ENCODE results near the gene IFNG-AS1.

IFNG-AS1 gene

DNA sequence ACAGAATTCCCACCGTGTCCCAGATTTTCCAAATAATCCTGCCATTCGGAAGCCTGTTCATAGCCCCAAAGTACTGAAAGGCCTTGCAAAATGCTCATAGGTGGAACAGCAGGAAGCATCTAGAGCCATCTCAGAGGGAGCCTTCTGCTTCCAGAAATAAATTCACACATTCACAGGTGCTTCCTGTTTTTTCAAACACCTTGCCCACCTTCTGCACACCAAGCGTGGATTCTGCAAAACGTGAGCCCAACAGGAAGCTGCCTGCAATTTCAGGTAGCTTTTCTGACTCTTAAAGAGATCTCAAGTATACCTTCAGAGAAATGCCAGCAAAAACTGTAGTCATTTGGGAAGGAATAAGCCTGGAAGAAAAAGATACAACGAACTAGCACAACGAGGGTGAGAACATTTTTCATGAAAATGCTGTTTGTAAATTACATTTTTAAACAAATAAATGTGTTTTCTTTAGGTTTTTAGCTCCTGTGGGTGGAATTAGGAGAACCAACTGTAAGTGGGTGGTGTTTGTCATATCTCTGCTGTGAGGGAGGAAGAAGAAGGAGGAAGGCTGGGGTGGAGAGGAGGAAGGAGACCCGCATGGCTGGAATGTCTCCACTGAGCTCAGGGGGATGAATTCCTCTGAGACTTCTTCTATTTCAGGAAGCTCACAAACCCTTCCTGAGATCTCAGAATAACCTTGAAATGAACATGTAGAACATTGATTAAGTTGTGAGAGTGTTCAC, at the start of gene IFNG-AS1:
Gene IFNG-AS1 (plus strand): TSS at position 264 of the 737 bp plus-strand sequence.
- TF ChIP-seq, protein P1, sequence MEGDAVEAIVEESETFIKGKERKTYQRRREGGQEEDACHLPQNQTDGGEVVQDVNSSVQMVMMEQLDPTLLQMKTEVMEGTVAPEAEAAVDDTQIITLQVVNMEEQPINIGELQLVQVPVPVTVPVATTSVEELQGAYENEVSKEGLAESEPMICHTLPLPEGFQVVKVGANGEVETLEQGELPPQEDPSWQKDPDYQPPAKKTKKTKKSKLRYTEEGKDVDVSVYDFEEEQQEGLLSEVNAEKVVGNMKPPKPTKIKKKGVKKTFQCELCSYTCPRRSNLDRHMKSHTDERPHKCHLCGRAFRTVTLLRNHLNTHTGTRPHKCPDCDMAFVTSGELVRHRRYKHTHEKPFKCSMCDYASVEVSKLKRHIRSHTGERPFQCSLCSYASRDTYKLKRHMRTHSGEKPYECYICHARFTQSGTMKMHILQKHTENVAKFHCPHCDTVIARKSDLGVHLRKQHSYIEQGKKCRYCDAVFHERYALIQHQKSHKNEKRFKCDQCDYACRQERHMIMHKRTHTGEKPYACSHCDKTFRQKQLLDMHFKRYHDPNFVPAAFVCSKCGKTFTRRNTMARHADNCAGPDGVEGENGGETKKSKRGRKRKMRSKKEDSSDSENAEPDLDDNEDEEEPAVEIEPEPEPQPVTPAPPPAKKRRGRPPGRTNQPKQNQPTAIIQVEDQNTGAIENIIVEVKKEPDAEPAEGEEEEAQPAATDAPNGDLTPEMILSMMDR (IDR thresholded peaks at IDR 0.05; ENCODE audit: low read depth, low read length, missing control alignments) = no peak
- peak; percentile 69 for DNase-seq (ENCODE audit: low read depth)
- peak within 1 kb of the TSS; percentile 57 for H3K4me3 ChIP-seq (ENCODE audit: low read depth, low read length)

DNA sequence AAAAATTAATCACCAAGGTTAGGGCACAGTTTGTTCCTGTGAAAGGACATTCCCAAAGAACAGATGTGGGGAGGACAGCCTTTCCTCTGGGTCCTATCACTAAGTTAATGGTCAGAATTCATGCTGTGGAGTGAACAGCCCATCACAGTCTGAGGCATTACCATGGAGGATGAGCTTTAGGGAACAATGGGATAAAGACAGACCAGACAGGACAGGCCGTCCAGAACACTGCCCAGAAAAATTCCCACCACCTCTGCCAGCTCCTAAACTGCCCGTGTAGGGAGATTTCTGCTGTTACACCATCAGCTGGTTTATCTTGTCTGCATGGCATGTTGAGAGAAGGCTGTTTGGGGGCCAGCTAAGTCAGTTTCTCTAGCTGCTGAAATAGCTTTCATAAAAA, 49.6 kb upstream of the IFNG-AS1 start:
- TF ChIP-seq, protein P1 (IDR thresholded peaks at IDR 0.05; ENCODE audit: low read depth, low read length, missing control alignments) = no peak

DNA sequence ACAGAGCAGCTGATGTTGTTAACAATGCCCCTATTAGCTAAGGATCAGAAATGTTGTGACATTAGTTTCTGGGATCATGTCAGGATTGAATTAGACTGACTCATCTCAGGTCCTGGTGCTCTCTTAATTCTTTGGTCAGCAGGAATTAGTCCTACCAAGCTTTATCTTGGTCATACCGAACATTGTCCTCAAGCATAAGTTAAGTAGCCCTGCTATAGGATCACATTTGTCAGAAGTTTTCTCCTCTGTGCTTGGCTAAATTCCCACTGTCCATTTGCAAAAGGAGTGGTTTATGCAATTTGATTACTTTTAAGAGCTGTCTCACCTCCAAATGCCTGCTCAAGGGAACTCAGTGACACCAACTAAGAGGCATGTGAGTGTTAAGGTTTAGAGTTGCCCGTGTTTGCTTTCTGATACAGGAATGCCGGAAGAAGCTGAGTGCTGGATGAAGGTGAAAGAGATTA, 48.4 kb upstream of the IFNG-AS1 start:
- DNase-seq (ENCODE audit: low read depth) = no peak
- TF ChIP-seq, protein P1 (IDR thresholded peaks at IDR 0.05; ENCODE audit: low read depth, low read length, missing control alignments) = no peak
- H3K4me3 ChIP-seq (ENCODE audit: low read depth, low read length) = no peak overlapping the region

More for the DNA sequence above, 49.6 kb upstream of the IFNG-AS1 start:
- no peak for DNase-seq (ENCODE audit: low read depth)
- H3K4me3 ChIP-seq (ENCODE audit: low read depth, low read length) = no peak overlapping the region

DNA sequence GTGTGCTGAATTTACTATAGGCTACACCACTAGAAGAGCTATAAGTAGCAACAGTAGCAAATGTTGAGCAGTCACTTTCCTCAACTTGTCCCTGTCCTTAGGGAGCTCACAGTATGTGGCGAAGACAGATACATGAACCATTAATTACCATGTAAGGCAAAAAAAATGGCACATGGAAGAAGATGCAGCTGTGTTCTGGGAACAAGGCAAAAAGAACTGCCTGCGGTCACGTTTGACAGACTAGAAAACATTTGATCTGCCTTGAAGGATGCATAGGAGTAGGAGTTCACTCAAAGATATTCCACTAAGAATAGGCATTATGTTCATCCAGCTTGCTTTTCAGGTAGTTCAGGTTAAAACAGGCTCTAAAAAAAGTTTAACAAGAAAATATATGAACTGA, 46.5 kb upstream of the IFNG-AS1 start:
- TF ChIP-seq, protein P1 (IDR thresholded peaks at IDR 0.05; ENCODE audit: low read depth, low read length, missing control alignments) = no peak
- no peak overlapping the region for H3K4me3 ChIP-seq (ENCODE audit: low read depth, low read length)
- DNase-seq (ENCODE audit: low read depth) = no peak

DNA sequence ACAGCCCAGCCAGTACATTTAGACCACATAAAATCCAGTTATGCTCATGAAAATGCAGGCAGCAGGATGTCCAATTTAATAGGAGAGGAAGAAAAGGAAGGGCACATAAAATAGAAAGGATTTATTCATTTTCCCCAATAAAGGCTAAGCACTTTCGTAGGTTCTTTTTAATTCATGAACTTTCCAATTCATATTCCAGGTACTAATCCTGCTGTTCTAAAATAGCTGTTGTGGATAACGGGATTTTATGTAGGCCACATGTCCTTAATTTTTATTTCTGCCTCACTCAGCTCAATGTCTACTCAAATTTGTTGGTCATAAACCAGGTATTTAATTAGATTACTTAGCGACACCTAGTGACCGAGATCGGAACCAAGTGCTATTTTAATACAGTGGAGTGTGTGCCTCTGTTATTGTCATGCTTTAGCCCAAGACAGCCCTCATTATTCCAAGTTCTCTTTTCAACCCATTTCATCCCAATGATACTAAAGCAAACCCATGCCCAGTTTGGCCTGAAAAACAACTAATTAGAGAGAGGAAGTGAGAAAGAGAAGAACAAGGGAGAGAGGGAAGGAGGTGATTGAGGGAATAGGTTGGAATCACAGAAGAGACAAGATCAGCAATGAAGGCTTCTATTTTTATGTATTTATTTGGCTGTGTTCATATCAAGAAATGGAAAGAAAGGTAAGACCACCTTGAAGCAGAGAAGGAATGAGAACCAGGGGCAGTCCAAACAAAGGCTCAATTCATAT, 45.9 kb upstream of the IFNG-AS1 start:
- DNase-seq (ENCODE audit: low read depth) = peak; percentile 48
- H3K4me3 ChIP-seq (ENCODE audit: low read depth, low read length) = no peak overlapping the region
- TF ChIP-seq, protein P1 (IDR thresholded peaks at IDR 0.05; ENCODE audit: low read depth, low read length, missing control alignments) = peak; percentile 57

DNA sequence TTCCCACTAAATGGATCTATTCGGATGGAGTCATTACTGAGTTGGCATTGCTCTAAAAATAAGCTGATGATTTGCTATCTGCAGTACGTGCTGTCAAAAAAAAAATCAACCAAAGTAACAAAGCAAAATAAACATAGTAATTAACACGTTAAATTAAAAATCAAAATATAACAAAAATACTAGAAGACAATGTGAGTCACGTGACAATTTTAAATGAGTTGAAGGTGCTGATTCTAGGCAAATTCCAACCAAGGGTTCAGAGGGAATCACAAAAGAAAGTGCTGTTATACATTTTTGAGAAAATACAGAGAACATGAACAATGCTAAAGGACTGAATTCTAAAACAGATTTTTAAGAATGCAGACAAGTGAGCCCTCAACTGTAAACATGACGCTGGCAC, 45.2 kb upstream of the IFNG-AS1 start:
- TF ChIP-seq, protein P1 (IDR thresholded peaks at IDR 0.05; ENCODE audit: low read depth, low read length, missing control alignments) = no peak
- H3K4me3 ChIP-seq (ENCODE audit: low read depth, low read length) = no peak overlapping the region
- DNase-seq (ENCODE audit: low read depth) = no peak

All from GM12864 (cell line).